GM12872 (cell line): ENCODE measurements around the gene NRG2.

Experiments
- CTCF ChIP-seq: IDR thresholded peaks from 3 replicates; pipeline ENCODE4 v1.5.1; 2011; ENCODE audit warnings: low read depth, mild to moderate bottlenecking, low read length, moderate library complexity; ENCODE audit not compliant: insufficient read depth

NRG2 gene

GRCh38 chr5:140075371-140075770 lies 32.3 kb upstream of the NRG2 start:
- TF ChIP-seq CTCF, result peak; percentile 19; the same call in 1 of the 3 replicates

GRCh38 chr5:140073296-140073695 lies 30.2 kb upstream of the NRG2 start:
- no peak for TF ChIP-seq CTCF

- no peak for TF ChIP-seq CTCF
These were observed 29.7 kb upstream of the NRG2 start for GRCh38 chr5:140072812-140073211.

- TF ChIP-seq CTCF, result no peak
These were observed 17.7 kb upstream of the NRG2 start for GRCh38 chr5:140060816-140061215.

GRCh38 chr5:140058212-140058932 lies 15.3 kb upstream of the NRG2 start:
- TF ChIP-seq CTCF, result no peak

- TF ChIP-seq CTCF, result no peak
These were observed 13.8 kb upstream of the NRG2 start for GRCh38 chr5:140056880-140057279.

GRCh38 chr5:140055152-140055551 lies 12.1 kb upstream of the NRG2 start:
- no peak for TF ChIP-seq CTCF
